Activated CD4-positive, alpha-beta T cell treated with anti-CD3 and anti-CD28 coated beads for 24 hours (primary cell): ENCODE data around the gene KCNH1.
"Not testable (repeated sequence)": the region's sequence is repeated elsewhere in the genome, so short reads cannot be mapped to it uniquely, and the experiment has no call there.

Experiments
- DNase-seq, 2 donors: peaks; one replicate each; pipeline ENCODE4 v3.0.0-alpha.2; 2020; ENCODE audit warnings: low read depth in 2 of 2

The KCNH1 gene

GRCh38 chr1:210686841-210687240 lies 447.1 kb downstream of the KCNH1 start:
- no peak for DNase-seq

DNA sequence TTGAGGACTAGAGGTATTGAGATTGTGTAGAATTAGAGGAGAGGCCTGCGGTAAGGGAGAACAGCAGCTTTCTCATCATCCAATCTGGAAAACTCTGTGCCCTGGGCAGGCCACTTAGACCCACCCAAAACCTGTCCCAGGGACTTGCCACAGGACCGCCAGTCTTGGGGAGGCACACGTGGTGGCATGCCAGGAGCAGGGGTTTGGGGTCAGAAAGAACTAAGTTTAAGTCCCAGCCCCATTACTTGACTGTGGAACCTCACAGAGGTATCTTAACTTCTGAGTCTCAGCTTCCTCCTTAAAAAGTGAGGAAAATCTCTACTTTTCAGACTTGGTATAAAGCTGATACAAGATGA lies 448.7 kb downstream of the KCNH1 start:
- no peak for DNase-seq

DNA sequence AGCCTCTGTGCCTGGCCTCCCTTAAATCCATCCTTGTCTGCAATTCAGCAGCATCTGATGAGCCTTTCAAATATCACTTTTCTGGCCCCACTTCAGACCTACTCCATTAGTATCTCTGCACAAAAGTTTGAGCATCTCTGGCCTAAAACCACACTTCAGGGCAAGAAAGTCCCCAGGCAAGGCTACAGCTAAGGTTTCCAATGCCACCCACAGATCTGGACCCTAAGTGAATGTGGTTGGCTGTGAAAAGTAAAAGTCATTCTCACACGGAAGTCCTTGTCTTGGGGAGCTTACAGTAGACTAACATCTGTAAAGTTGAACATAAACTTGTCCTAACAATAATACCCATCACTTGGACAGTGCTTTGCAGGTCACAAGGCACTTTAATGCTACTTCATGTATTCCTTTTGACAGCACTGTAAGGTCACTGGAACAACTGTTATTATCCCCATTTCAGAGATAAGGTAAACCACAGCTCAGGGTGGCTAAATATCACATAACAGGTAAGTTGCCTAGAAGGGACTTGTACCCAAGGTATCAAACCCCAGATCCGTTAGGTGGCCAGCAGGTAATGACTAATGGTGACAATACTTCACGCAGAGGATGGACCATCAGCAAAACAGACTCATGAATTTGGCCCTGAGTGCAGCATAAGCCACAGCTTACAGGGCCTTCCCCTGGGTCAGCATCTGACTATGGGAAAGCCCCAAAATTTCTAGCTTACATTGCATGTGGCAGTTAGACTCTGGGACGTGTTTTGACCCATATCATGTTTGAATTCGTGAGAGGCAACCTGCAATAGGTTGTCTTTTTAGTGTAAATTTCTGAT lies 449.3 kb downstream of the KCNH1 start:
- DNase-seq: no peak

DNA sequence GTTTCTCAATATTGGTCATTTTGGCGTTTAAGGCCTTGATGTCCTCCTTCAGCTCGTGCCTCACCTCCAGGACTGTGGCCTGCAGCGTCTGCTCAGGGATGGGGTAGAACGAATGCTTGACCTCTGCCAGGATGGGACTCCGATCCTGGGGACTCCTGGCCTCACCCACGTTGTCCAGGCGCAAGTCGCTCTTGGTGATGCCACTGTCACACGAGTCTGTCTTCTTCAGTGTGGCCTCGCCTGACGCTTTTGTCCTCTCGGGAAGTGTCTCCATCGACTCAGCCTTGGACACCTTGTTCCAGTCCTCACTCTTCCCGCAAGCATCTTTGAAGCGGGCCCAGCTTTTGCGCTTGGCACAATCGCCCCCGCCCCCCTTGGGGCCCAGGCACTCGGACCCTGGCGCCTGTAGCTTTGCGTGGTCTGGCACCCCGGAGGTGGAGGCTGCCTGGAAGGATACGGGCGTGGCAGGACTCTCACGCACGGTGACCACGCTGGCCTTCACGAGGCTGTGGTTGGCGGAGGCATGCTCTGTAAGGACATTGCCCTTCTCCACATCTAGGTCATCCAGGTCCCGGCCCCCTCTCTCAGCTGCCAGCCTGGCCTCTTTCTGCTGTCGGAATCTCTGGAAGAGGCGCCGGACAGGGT lies 450.4 kb downstream of the KCNH1 start:
- no peak for DNase-seq

DNA sequence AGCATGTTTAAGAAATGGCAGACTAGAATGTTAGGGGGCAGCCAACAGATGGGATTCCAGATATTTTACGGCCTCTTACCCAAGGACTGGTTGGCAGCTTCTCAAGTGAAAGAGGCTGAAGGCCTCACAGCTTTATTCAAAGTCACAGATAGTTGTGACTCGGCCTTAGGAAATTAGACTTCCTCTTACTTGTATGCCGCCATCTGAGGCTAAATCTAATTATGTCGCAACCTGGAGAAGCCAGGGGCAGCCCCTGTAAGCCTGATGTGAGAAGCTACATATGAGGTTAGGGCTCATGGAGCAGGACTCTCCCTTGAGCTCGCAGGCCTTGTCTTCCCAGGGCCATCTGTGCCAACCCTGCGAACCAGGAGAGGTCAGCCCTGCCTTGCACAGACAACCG lies 452.8 kb downstream of the KCNH1 start:
- no peak for DNase-seq

DNA sequence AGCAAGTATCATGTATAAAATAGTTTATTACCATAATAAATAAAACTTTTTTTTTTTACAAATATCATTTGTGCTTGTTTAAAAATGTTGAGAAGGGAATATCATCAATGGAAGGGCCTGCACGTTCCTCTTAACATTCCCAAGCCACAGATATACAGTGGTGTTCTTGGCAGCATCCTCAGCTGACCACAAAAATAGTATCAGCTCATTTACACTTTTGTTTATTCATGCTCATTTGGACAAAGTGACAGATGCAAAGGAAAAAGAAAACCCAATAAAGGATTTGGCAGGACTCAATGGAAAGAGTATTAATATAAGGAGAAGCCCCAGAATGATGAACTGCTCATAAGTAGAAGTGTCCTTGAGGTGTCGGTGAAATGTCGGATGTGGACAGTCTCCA lies 455.6 kb downstream of the KCNH1 start:
- DNase-seq: no peak

GRCh38 chr1:210677533-210677932 lies 456.4 kb downstream of the KCNH1 start:
- no peak for DNase-seq

DNA sequence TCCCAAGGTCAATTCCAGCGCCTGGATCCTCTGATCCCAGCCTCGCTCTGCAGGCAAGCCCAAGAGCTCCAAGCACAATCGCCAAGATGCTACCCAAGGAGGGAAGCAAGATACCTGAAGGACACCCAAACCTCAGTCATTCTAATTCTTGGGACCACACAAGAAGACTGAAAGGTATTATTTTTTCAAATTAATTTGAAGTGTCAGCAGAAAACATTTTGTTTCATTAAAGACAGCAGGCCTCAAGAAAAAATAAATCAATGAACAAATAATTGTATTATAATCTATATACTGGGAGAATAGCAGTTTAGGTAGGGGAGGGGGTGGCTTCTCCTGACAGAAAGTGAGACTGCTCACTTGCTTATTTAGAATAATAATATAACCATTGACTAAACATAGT lies 457.4 kb downstream of the KCNH1 start:
- DNase-seq: no peak

GRCh38 chr1:210674151-210674550 lies 459.8 kb downstream of the KCNH1 start:
- DNase-seq: no peak

DNA sequence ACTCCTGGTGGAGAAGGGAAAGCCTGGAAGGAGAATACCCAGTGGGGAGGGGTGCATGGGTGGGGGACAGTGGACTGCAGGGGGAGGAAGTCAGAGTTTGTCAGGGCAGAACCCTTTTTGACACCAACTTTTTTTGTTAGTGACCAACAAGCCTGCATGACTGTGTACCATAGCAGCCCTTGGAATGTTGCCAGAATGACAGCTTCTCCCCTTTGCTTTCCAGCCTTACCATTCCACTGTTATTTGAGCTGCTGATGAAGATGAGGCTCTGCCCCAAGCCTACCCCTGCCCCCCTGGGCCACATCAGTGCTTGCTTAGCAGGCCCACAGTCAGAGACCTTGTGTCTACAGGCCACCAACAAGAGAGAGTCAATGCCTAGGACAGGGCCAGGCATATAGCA lies 464.0 kb downstream of the KCNH1 start:
- no peak for DNase-seq

DNA sequence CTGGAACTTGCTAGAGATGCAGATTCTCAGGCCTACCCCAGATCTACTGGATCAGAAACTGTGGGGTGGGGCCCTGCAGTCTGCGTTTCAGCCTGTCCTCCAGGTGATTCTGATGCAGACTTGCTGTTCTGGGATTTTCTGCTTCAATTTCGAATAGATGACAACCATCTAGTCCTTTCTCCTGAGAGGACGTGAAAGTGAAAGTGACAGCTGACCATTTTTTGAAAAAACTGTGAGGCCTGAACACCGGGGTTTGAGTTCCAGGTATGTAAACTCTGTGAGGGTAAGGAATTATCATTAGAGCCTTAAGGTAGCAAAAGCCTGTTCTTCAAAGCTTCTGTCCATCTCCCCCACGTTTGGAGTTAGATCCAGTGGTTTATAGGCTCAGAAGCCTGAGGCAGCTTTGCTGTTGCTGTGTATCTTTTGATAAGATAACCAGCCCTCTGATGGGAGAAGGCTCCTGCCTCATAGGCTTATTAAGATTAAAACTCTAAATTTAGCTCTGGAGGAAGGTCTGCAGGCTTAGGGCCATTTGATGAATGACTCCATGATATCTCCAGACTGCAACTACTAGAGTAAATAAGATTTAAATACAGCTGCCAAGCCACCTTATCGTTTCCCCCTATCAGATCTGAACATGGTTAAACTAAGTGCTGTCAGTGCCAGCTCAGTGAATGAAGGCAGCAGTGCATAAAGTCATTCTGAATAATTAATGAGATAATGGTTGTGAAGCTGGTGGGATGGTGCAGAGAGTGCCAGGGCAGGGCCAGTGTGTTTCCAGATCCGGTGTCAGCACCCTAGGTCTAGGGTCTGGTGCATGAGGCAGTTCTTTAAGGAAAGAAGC lies 470.0 kb downstream of the KCNH1 start:
- no peak for DNase-seq

- DNase-seq: no peak
Measured at GRCh38 chr1:210662291-210663050, 471.5 kb downstream of the KCNH1 start.

GRCh38 chr1:210661520-210661919 lies 472.4 kb downstream of the KCNH1 start:
- not testable (repeated sequence) for DNase-seq

GRCh38 chr1:210657806-210658205 lies 476.1 kb downstream of the KCNH1 start:
- DNase-seq: no peak

GRCh38 chr1:210655511-210655910 lies 478.4 kb downstream of the KCNH1 start:
- no peak for DNase-seq

DNA sequence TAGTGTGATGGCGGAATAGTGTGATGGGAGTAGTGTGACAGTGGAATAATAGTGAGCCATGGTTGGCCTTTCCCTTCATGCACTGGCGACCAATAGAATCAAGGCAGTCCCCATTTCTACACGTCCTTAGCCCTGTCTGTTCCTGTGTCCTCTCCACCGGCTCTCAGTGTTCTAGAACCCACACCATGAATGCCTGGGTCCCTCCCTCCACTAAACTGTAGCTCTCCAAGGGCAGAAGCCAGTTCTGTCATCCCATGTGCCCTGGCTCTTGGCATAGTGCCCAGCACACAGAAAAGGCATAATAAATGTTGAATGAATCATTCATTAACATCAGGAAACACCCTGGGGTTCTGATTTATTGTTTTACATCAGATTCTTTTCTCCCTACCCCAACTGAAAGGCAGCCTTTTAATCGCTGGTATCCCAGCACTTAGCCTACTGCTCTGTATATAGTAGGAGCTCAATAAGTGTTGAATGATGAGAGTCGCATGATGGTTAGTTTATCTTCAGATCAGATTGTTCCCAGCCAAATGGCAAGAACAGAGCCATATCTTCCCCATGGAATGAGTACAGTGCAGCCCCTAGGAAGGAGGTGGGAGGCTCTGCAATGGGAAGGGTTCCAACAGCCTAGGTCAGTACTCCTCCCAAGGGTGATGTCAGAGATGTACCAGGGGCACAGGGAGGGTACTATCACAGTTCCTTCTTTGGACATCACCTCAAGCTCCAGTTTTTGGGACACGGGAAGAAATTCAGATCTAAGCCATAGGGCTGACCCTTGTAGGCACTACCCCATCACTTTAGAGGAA lies 479.6 kb downstream of the KCNH1 start:
- DNase-seq: no peak

- no peak for DNase-seq
Measured at GRCh38 chr1:210653771-210654170, 480.2 kb downstream of the KCNH1 start.

- no peak for DNase-seq
Measured at GRCh38 chr1:210652329-210652954, 481.5 kb downstream of the KCNH1 start.

DNA sequence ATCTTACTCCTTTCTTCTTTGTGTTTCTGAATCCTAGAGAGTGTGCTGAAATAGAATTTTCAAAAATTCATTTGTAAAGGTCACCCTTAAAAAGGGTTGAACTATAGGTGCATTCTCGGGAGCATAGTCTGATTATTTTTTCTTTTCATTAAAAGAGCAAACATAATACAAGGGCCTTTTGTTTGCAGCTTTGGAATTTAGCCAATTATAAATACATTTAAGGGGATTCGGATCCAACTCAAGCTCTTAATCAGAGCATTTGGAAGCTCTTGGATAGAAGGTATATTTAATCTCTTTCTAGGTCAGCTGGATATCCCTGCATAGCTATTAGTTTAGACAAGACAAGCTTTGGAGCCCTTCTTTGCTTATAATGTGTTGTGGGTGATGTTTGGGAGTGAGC lies 483.5 kb downstream of the KCNH1 start:
- no peak for DNase-seq

- DNase-seq: no peak
Measured at GRCh38 chr1:210648588-210649269, 485.2 kb downstream of the KCNH1 start.
